Uterus (tissue), 4 donors: ENCODE data around the gene RANBP9. TPM values are rescaled to one million over a fixed set of nuclear protein-coding genes. Genes with fewer than 3 reads are reported as not detected.

Source experiments
- DNase-seq, 2 donors: peaks; one replicate each; pipeline ENCODE4 v3.0.0-alpha.2; 2019 to 2020
- H3K27ac ChIP-seq, 2 donors: fragments of 200-600 bp; sonication (generic); 1 replicate in 1 of 2; 2 replicates in 1 of 2; pipeline ENCODE4 v1.5.1; 2016 to 2018
- H3K27me3 ChIP-seq, 2 donors: fragments of 200-600 bp; sonication (generic); one replicate each; pipeline ENCODE4 v1.5.1; 2018 to 2019; ENCODE audit warnings: control low read depth in 1 of 2
- H3K36me3 ChIP-seq, 2 donors: fragments of 200-600 bp; sonication (generic); one replicate each; pipeline ENCODE4 v1.5.1; 2019; ENCODE audit warnings: control low read depth in 1 of 2
- H3K4me1 ChIP-seq, 2 donors: fragments of 200-600 bp; sonication (generic); one replicate each; pipeline ENCODE4 v1.5.1; 2018 to 2019; ENCODE audit warnings: control low read depth in 1 of 2
- H3K4me3 ChIP-seq, 2 donors: fragments of 200-600 bp; sonication (generic); 1 replicate in 1 of 2; 2 replicates in 1 of 2; pipeline ENCODE4 v1.5.1; 2018 to 2019; ENCODE audit warnings: mild to moderate bottlenecking in 1 of 2
- H3K9me3 ChIP-seq, 2 donors: fragments of 200-600 bp; sonication (generic); one replicate each; pipeline ENCODE4 v1.5.1; 2019; ENCODE audit warnings: control low read depth in 1 of 2
- CTCF ChIP-seq, 4 experiments: fragments of 200-600 bp in 2 of 4; fragments of 450-650 bp in 2 of 4; sonication (generic) in 2 of 4; IDR thresholded peaks; one replicate each; pipeline ENCODE4 v1.5.1; 2016 to 2019; ENCODE audit warnings: antibody characterized with exemption in 4 of 4, mild to moderate bottlenecking in 2 of 4, moderate library complexity in 1 of 4
- POLR2A ChIP-seq, 2 donors: fragments of 450-650 bp; IDR thresholded peaks; one replicate each; pipeline ENCODE4 v1.6.1; 2016; ENCODE audit warnings: antibody characterized with exemption in 2 of 2, mild to moderate bottlenecking in 1 of 2, moderate library complexity in 1 of 2
- intact Hi-C: fragments of 100-400 bp; cut with DNase I; formaldehyde crosslinking; loops from one replicate; pipeline ENCODE4 v1.15.1; 2023; ENCODE audit warnings: low total_unique reads
- total RNA-seq, 4 donors: library from RNA; depleted of rRNA in 3 of 4; stranded (reverse); fragments of >200 nt in 3 of 4; gene quantifications; one replicate each; pipeline versions ENCODE4 v1.1.0 to v1.2.4, GENCODE V29; 2014 to 2023
- donor health status: DM: yes; HTN: yes; CAD: no.

Gene RANBP9
- total RNA-seq, 4 donors from 2014 or later = 22.6 to 49.0 (median 40.9) TPM

DNA sequence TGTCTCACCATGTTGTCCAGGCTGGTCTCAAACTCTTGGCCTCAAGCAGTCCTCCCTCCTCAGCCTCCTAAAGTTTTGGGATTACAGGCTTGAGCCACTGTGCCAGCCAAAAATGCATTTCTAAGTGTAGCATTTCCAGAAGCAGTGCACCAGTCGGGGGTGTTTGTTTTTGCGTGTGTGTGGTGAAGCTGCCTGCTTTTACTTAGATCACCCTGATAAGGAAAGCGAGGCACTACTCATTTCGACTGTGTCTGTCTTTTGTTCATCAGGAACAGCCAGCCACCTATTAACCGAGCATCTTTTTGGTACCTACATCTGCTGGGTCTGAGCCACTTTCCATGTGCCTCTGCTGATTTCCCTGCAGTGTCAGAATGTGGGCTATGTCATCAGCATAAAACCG, 118.5 kb downstream of the RANBP9 start:
- DNase-seq = no peak
- Histone ChIP-seq H3K27ac (no peak overlapping the region), H3K9me3 (no peaks in the 10 kb centered on the region), H3K27me3 (no peaks in the 10 kb centered on the region), H3K36me3 (no peaks in the 10 kb centered on the region), H3K4me3 (no peak overlapping the region), H3K4me1 (no peaks in the 10 kb centered on the region)
- intact Hi-C loops = no loop called here
- TF ChIP-seq POLR2A (IDR thresholded peaks at IDR 0.05) = no peak
- no peak for TF ChIP-seq CTCF (IDR thresholded peaks at IDR 0.05)

GRCh38 chr6:13591205-13591921, 120.3 kb downstream of the RANBP9 start:
- TF ChIP-seq POLR2A (IDR thresholded peaks at IDR 0.05) = no peak
- TF ChIP-seq CTCF (IDR thresholded peaks at IDR 0.05) = no peak
- DNase-seq = no peak
- Histone ChIP-seq H3K9me3 (no peaks in the 10 kb centered on the region), H3K4me3 (no peak overlapping the region), H3K4me1 (no peaks in the 10 kb centered on the region), H3K27ac (no peak overlapping the region), H3K27me3 (no peaks in the 10 kb centered on the region), H3K36me3 (no peaks in the 10 kb centered on the region)
- intact Hi-C loops = no loop called here

DNA sequence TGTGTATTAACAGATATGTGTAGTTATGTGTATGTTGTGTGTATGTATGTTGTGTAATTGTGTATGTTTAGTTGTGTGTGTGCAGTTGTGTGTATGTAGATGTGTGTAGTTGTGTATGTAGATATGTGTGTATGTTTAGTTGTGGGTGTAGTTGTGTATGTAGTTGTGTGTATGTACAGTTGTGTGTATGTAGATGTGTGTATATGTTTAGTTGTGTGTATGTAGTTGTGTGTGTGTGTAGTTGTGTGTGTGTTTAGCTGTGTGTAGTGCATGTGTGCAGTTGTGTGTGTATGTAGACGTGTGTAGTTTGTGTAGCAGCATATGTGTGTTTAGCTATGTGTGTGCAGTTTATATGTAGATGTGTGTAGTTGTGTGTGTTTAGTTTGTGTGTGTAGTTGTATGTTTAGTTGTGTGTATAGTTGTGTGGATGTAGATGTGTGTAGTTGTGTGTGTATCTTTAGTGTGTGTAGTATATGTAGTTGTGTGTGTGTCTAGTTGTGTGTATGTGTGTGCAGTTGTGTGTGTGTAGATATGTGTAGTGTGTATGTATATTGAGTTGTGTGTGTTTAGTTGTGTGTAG, 121.0 kb downstream of the RANBP9 start:
- Histone ChIP-seq H3K9me3 (no peaks in the 10 kb centered on the region), H3K4me1 (no peaks in the 10 kb centered on the region), H3K4me3 (no peak overlapping the region), H3K27ac (no peak overlapping the region), H3K27me3 (no peaks in the 10 kb centered on the region), H3K36me3 (no peaks in the 10 kb centered on the region)
- intact Hi-C loops = no loop called here
- DNase-seq = no peak
- TF ChIP-seq POLR2A (IDR thresholded peaks at IDR 0.05) = no peak
- TF ChIP-seq CTCF (IDR thresholded peaks at IDR 0.05) = no peak

DNA sequence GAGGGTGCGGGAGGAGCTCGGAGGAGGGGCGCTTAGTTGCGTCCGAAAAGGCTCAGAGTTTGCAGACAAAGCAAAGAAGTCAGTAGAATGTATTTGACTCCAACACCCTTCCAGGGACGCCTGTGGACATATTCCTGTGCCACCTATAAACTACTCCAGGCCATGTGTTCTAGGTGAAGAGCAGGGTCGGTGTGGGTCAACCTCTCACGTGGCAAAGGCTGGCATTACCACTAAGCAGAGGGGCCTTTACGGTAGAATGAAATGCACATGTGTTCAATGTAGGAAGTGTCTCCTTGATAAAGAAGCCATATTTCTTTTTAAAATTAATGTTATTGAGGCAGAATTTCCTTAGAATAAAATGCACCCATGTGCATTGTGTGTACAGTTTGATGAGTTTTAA, 121.8 kb downstream of the RANBP9 start:
- no peak for DNase-seq
- intact Hi-C loops = no loop called here
- H3K4me3 ChIP-seq = no peak overlapping the region
- no peak for TF ChIP-seq POLR2A (IDR thresholded peaks at IDR 0.05)
- no peak for TF ChIP-seq CTCF (IDR thresholded peaks at IDR 0.05)
- no peaks in the 10 kb centered on the region for H3K9me3 ChIP-seq
- H3K27me3 ChIP-seq = no peaks in the 10 kb centered on the region
- no peak overlapping the region for H3K27ac ChIP-seq
- no peaks in the 10 kb centered on the region for H3K36me3 ChIP-seq
- no peaks in the 10 kb centered on the region for H3K4me1 ChIP-seq
